ENCODE measurements around the gene L3MBTL4.

DNA sequence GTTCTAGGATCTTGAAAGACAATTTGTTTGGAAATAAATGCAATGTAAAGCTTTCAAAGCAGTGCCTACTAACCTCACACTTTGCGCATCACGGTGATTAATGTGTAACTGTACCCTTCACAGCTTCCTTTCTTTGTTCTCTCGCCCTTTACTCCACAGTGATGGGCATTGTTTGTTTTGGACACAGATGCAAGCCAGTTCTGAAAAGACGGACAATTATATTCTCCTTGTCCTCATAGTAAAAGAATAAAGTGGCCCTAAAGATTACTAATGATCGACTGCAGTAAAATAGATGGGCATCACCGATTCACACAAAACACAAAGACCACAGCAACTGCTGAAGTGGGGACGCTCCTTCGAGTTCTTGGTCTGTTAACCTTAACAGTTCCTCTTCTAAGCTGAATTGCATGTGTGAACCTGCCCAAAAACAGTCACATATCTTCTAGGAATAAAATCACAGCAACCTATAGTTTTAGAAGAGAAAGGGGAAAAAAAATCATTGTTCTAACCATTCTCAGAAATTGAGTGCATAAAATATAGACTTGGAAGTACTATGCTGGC, 7.7 kb downstream of the L3MBTL4 start:
- TF ChIP-seq, protein P1, sequence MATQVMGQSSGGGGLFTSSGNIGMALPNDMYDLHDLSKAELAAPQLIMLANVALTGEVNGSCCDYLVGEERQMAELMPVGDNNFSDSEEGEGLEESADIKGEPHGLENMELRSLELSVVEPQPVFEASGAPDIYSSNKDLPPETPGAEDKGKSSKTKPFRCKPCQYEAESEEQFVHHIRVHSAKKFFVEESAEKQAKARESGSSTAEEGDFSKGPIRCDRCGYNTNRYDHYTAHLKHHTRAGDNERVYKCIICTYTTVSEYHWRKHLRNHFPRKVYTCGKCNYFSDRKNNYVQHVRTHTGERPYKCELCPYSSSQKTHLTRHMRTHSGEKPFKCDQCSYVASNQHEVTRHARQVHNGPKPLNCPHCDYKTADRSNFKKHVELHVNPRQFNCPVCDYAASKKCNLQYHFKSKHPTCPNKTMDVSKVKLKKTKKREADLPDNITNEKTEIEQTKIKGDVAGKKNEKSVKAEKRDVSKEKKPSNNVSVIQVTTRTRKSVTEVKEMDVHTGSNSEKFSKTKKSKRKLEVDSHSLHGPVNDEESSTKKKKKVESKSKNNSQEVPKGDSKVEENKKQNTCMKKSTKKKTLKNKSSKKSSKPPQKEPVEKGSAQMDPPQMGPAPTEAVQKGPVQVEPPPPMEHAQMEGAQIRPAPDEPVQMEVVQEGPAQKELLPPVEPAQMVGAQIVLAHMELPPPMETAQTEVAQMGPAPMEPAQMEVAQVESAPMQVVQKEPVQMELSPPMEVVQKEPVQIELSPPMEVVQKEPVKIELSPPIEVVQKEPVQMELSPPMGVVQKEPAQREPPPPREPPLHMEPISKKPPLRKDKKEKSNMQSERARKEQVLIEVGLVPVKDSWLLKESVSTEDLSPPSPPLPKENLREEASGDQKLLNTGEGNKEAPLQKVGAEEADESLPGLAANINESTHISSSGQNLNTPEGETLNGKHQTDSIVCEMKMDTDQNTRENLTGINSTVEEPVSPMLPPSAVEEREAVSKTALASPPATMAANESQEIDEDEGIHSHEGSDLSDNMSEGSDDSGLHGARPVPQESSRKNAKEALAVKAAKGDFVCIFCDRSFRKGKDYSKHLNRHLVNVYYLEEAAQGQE (IDR thresholded peaks at IDR 0.05): peak; percentile 51
- TF ChIP-seq SP1 (IDR thresholded peaks at IDR 0.05) (no peak), GABPA (IDR thresholded peaks at IDR 0.05 in 1 of 2, conservative IDR thresholded peaks at IDR 0.05 in 1 of 2) (no peak), RXRA (IDR thresholded peaks at IDR 0.05) (peak; percentile 32 to 51), JUND (IDR thresholded peaks at IDR 0.05) (no peak), EGR1 (IDR thresholded peaks at IDR 0.05; ENCODE audit: low read depth in 2 of 2) (no peak), FOXA1 (IDR thresholded peaks at IDR 0.05) (no peak), RAD21 (IDR thresholded peaks at IDR 0.05) (peak in 1 of 2 donors; percentile 9), HNF4G (IDR thresholded peaks at IDR 0.05) (no peak), YY1 (IDR thresholded peaks at IDR 0.05) (peak; percentile 14)
- TF ChIP-seq, protein P2, sequence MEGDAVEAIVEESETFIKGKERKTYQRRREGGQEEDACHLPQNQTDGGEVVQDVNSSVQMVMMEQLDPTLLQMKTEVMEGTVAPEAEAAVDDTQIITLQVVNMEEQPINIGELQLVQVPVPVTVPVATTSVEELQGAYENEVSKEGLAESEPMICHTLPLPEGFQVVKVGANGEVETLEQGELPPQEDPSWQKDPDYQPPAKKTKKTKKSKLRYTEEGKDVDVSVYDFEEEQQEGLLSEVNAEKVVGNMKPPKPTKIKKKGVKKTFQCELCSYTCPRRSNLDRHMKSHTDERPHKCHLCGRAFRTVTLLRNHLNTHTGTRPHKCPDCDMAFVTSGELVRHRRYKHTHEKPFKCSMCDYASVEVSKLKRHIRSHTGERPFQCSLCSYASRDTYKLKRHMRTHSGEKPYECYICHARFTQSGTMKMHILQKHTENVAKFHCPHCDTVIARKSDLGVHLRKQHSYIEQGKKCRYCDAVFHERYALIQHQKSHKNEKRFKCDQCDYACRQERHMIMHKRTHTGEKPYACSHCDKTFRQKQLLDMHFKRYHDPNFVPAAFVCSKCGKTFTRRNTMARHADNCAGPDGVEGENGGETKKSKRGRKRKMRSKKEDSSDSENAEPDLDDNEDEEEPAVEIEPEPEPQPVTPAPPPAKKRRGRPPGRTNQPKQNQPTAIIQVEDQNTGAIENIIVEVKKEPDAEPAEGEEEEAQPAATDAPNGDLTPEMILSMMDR (IDR thresholded peaks at IDR 0.05; ENCODE audit: low read depth, low read length, missing input control): no peak
- TF ChIP-seq, protein P3, sequence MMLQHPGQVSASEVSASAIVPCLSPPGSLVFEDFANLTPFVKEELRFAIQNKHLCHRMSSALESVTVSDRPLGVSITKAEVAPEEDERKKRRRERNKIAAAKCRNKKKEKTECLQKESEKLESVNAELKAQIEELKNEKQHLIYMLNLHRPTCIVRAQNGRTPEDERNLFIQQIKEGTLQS (IDR thresholded peaks at IDR 0.05): no peak
- TF ChIP-seq, protein P4, sequence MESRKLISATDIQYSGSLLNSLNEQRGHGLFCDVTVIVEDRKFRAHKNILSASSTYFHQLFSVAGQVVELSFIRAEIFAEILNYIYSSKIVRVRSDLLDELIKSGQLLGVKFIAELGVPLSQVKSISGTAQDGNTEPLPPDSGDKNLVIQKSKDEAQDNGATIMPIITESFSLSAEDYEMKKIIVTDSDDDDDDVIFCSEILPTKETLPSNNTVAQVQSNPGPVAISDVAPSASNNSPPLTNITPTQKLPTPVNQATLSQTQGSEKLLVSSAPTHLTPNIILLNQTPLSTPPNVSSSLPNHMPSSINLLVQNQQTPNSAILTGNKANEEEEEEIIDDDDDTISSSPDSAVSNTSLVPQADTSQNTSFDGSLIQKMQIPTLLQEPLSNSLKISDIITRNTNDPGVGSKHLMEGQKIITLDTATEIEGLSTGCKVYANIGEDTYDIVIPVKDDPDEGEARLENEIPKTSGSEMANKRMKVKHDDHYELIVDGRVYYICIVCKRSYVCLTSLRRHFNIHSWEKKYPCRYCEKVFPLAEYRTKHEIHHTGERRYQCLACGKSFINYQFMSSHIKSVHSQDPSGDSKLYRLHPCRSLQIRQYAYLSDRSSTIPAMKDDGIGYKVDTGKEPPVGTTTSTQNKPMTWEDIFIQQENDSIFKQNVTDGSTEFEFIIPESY (IDR thresholded peaks at IDR 0.05): no peak

All from liver (tissue), 3 donors.